Heart left ventricle (tissue), 16 donors: ENCODE measurements around the gene SOWAHC. TPM values are rescaled to one million over a fixed set of nuclear protein-coding genes. Genes with fewer than 3 reads are reported as not detected.

Experiments used
- ATAC-seq, 4 donors: fragments of 200-7000 bp; cut with Tn5 transposase; one replicate each; pipeline ENCODE4 v1.9.1; 2020 to 2022; ENCODE audit warnings: moderate library complexity in 4 of 4, mild to moderate bottlenecking in 3 of 4, moderate number of reproducible peaks in 1 of 4
- DNase-seq, 5 donors: peaks; one replicate each; pipeline ENCODE4 v3.0.0-alpha.2; 2020
- H3K27ac ChIP-seq, 12 donors: fragments of 200-600 bp; sonication (generic) in 4 of 12; one replicate each; pipeline versions ENCODE4 v1.5.0 to v1.8.0; 2016 to 2022; ENCODE audit warnings: mild to moderate bottlenecking in 2 of 12
- H3K27me3 ChIP-seq, 9 donors: fragments of 200-600 bp; sonication (generic) in 2 of 9; one replicate each; pipeline versions ENCODE4 v1.5.1 to v1.8.0; 2016 to 2022; ENCODE audit warnings: mild to moderate bottlenecking in 3 of 9
- H3K36me3 ChIP-seq, 9 donors: fragments of 200-600 bp; sonication (generic) in 2 of 9; one replicate each; pipeline versions ENCODE4 v1.5.0 to v1.8.0; 2018 to 2022; ENCODE audit warnings: mild to moderate bottlenecking in 2 of 9
- H3K4me1 ChIP-seq, 12 donors: fragments of 200-600 bp; sonication (generic) in 4 of 12; one replicate each; pipeline versions ENCODE4 v1.5.0 to v1.8.0; 2016 to 2022; ENCODE audit warnings: mild to moderate bottlenecking in 3 of 12
- H3K4me3 ChIP-seq, 12 donors: fragments of 200-600 bp; sonication (generic) in 4 of 12; one replicate each; pipeline versions ENCODE4 v1.5.0 to v1.8.0; 2017 to 2022; ENCODE audit warnings: mild to moderate bottlenecking in 9 of 12, moderate library complexity in 4 of 12
- H3K9me3 ChIP-seq, 12 donors: fragments of 200-600 bp; sonication (generic) in 4 of 12; one replicate each; pipeline versions ENCODE4 v1.5.0 to v1.8.0; 2016 to 2022; ENCODE audit warnings: mild to moderate bottlenecking in 1 of 12
- POLR2A ChIP-seq, 2 donors: fragments of 450-650 bp; IDR thresholded peaks; one replicate each; pipeline ENCODE4 v1.6.1; 2017; ENCODE audit warnings: antibody characterized with exemption in 2 of 2, mild to moderate bottlenecking in 2 of 2, moderate library complexity in 2 of 2
- WGBS, 4 donors: extraction: QIAGEN DNeasy Blood & Tissue Kit in 2 of 4; methylation state at CpG; one replicate each; pipeline versions ENCODE4 v1.1.5 to v1.1.7; 2013 to 2018; 5-methylcytosine and 5-hydroxymethylcytosine counted together
- intact Hi-C, 10 donors: fragments of 100-400 bp; cut with DNase I; formaldehyde crosslinking; loops; one replicate each; pipeline versions ENCODE4 v1.11.1 to v1.14.2; 2022
- polyA plus RNA-seq, 2 donors: library from polyadenylated mRNA; stranded (reverse); fragments of 200-250 nt; gene quantifications; one replicate each; pipeline ENCODE4 v1.2.3, GENCODE V29; 2013
- total RNA-seq, 9 donors: library from RNA; depleted of rRNA in 2 of 9; stranded (reverse); fragments of >200 nt in 2 of 9; fragmentation: NEBNext Ultra II Directional in 3 of 9; extraction: Animal tissue kit (Norgen Biotek cat#: 25700) in 3 of 9; gene quantifications; one replicate each; pipeline versions ENCODE4 v1.1.0 to v1.2.4, GENCODE V29; 2016 to 2023
- TF ChIP-seq, protein P1 (sequence below), 12 donors: fragments of 200-600 bp; sonication (generic) in 4 of 12; IDR thresholded peaks; one replicate each; pipeline versions ENCODE4 v1.5.0 to v1.8.0; 2018 to 2022; ENCODE audit warnings: antibody characterized with exemption in 12 of 12, mild to moderate bottlenecking in 5 of 12
- donor health status: ischemic (EF 13 %, LVEDD 7.1; RV severe dilation, severe dysfunction).
- donor health status: healthy with polysubstance abuse.
- donor health status: DM: no; HTN: yes; CAD: no.
- donor health status: DM: no; HTN: no; CAD: no.
- donor health status: ischemic (EF 25% LVEDD 6.9; RV normal size, moderate dysfunction).
- donor health status: ischemic (EF 25% LVEDD 5.7; RV mildly dilated, moderate dysfunction).
- donor health status: healthy.
- donor health status: DM: yes; HTN: yes; CAD: no.
- donor health status: ischemic (EF 35%, LVEDD 5.7; RV mildly dilated, moderate dysfunction).
- donor health status: nonischemic (EF 11% LVEDD 7.7; RV severe dilation, severe dysfunction).
- donor health status: DM: yes; HTN: yes; CAD: no.
- donor health status: PGD.
- donor health status: ischemic (EF 29% LVEDD 5.4; RV normal size, mild dysfunction).
- donor health status: nonischemic (EF 23%, LVEDD 6.1; RV moderate dilation, normal function).

SOWAHC gene
- total and polyA plus RNA-seq, 11 donors: 0.91 to 4.2 (median 1.8) TPM

DNA sequence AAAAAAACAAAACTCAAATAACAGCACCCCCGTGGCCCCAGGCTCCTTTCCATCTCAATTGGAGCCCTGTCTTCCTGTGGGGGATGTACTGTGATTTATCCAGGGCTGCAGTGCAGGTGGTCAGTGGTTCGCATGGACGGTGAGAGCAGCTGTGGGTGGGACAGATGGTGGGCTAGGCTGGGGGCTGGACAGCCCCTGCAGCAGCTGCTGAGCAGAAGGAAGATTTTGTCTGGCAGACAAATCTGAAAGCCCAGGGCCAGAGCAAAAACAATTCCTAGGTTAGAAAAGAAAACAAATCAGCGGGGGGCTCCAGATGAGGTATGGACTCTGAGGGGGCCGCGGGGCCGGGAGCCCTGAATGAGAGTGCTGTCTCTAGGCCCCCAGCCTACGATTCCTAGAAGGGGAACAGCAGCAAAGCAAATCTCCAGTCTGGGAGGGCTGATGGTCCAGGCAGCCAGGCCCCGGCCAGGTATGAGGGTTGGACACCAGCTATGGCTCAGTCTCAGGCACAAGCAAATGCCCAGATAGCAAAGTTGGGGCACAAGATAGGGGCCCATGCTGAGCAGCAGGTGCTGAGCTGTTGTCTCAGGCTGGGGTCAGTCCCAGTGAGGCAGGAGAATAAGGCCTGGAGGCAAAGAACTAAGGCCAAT lies 45.4 kb downstream of the SOWAHC start:
- ATAC-seq (no peak), DNase-seq (no peak)
- H3K9me3 ChIP-seq: no peaks in the 10 kb centered on the region
- 75 to 85% (median 83%) methylated on average over 9 of the region's 9 CpGs for WGBS, 4 donors
- no peak overlapping the region for H3K27ac ChIP-seq
- intact Hi-C loops: loop anchor here in 2 of 10 donors (5.0 to 10.0 kb wide), 2 partner anchors 37 to 45 kb away; partner anchors contain the start of genes SEPTIN10 (in 1 of the 2) and SOWAHC (in 1 of the 2)
- H3K4me1 ChIP-seq: peaks cover 0 to 12% (median 7%) of the 10 kb centered on the region in 12 donors
- H3K4me3 ChIP-seq: no peak overlapping the region
- H3K36me3 ChIP-seq: no peaks in the 10 kb centered on the region
- TF ChIP-seq, protein P1, sequence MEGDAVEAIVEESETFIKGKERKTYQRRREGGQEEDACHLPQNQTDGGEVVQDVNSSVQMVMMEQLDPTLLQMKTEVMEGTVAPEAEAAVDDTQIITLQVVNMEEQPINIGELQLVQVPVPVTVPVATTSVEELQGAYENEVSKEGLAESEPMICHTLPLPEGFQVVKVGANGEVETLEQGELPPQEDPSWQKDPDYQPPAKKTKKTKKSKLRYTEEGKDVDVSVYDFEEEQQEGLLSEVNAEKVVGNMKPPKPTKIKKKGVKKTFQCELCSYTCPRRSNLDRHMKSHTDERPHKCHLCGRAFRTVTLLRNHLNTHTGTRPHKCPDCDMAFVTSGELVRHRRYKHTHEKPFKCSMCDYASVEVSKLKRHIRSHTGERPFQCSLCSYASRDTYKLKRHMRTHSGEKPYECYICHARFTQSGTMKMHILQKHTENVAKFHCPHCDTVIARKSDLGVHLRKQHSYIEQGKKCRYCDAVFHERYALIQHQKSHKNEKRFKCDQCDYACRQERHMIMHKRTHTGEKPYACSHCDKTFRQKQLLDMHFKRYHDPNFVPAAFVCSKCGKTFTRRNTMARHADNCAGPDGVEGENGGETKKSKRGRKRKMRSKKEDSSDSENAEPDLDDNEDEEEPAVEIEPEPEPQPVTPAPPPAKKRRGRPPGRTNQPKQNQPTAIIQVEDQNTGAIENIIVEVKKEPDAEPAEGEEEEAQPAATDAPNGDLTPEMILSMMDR (IDR thresholded peaks at IDR 0.05): no peak
- no peak for TF ChIP-seq POLR2A (IDR thresholded peaks at IDR 0.05)
- no peaks in the 10 kb centered on the region for H3K27me3 ChIP-seq

DNA sequence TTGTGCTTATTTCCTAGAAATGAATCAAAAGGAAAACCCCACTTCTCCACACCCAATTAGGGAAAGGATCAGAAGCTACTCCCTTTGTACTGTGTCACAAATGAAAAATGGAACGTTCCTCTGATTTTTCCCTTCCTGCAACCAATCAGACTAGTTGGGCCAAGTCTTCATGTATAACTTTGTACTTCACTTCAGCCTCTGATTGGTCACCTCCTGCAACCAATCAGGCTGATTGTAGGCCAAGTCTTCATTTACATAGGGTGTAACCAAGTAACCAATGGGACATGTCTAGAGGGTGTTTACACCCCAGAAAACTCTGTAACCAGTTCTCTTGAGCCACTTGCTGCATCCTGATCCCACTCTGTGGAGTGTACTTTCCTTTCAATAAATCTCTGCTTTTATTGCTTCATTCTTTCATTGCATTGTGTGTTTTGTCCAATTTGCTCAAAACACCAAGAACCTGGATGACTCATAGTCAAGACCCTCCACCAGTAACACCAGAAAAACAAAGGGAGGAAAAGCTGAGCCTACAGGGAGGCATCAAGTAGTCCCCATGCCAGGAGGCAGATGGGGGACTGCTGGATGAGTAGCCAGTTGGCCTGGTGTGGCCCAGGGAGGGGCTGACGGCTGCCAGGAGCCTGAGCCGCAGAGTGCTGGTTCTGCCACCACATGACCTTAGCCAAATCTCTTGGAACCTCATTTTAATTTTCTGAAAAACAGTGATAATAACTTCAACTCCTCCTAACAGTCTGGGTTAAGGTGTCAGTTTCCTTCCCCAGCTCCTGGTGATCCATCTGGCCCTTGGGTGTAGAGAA lies 46.1 kb downstream of the SOWAHC start:
- WGBS, 4 donors: 85 to 94% (median 89%) methylated on average over 3 of the region's 3 CpGs
- no peak for TF ChIP-seq POLR2A (IDR thresholded peaks at IDR 0.05)
- TF ChIP-seq, protein P1 (IDR thresholded peaks at IDR 0.05): no peak
- Histone ChIP-seq H3K27ac (no peak overlapping the region), H3K27me3 (no peaks in the 10 kb centered on the region), H3K4me1 (peaks cover 0 to 12% (median 7%) of the 10 kb centered on the region in 12 donors), H3K4me3 (no peak overlapping the region), H3K9me3 (no peaks in the 10 kb centered on the region), H3K36me3 (no peaks in the 10 kb centered on the region)
- DNase-seq: no peak
- no peak for ATAC-seq
- intact Hi-C loops: loop anchor here in 2 of 10 donors (5.0 to 10.0 kb wide), 2 partner anchors 38 to 45 kb away; partner anchors contain the start of genes SEPTIN10 (in 1 of the 2) and SOWAHC (in 1 of the 2)

DNA sequence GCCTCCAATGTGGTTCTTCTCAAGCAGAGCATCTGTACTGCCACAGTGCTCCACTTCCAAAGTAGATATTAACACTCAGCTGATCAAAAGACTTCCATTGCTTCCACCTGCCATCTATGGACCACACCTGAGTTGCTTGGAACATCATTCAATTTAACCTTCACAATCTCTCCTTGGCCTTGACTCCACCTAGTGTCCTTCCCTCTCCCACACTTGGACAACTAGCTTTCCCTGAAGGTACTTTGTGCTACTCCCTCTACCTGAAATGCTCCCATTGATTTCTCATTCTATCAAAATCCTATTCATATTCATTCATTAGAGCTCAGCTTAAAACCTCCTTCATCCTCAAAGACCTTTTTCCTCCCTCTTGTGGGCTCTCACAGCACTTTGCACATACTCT lies 48.7 kb downstream of the SOWAHC start:
- ATAC-seq (no peak), DNase-seq (no peak)
- Histone ChIP-seq H3K9me3 (no peaks in the 10 kb centered on the region), H3K36me3 (no peaks in the 10 kb centered on the region), H3K4me3 (no peak overlapping the region), H3K27me3 (no peaks in the 10 kb centered on the region), H3K4me1 (peaks cover 0 to 12% (median 7%) of the 10 kb centered on the region in 12 donors), H3K27ac (no peak overlapping the region)
- TF ChIP-seq, protein P1 (IDR thresholded peaks at IDR 0.05): peak in 1 of 12 donors; percentile 3
- no peak for TF ChIP-seq POLR2A (IDR thresholded peaks at IDR 0.05)
- intact Hi-C loops: loop anchor here in 2 of 10 donors (5.0 to 10.0 kb wide), 2 partner anchors 41 to 48 kb away; partner anchors contain the start of genes SEPTIN10 (in 1 of the 2) and SOWAHC (in 1 of the 2)

DNA sequence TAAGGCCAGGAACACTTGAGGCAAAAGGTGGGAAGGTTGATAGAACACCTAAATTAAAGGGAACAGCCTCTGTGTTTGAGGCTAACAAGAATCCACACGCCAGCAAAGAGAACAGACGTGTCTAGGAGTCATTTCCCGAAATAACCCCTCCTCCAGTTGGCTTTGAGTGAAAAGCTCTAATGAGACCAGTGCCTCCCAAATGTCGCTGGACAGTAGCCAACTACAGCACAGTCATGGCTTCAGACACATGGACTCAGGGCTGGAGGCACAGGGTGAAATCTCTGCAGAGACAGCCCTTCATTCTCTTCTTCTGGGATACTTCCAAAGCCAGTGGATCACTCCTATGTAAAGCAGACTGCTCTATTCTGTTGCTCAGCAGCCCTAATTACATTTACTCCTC lies 49.6 kb downstream of the SOWAHC start:
- Histone ChIP-seq H3K4me3 (no peak overlapping the region), H3K9me3 (no peaks in the 10 kb centered on the region), H3K27ac (peak overlapping the region in 1 of 12 donors; percentile 8), H3K27me3 (no peaks in the 10 kb centered on the region), H3K36me3 (no peaks in the 10 kb centered on the region), H3K4me1 (peaks cover 0 to 12% (median 7%) of the 10 kb centered on the region in 12 donors)
- WGBS, 4 donors: 0 to 10% (median 8%) methylated on average over 4 of the region's 4 CpGs
- peak in 4 of 5 donors; percentile 64 to 89 (median 76) for DNase-seq
- TF ChIP-seq POLR2A (IDR thresholded peaks at IDR 0.05): no peak
- TF ChIP-seq, protein P1 (IDR thresholded peaks at IDR 0.05): no peak
- peak; percentile 57 to 97 (median 89) for ATAC-seq
- intact Hi-C loops: loop anchor here in 2 of 10 donors (5.0 to 10.0 kb wide), 2 partner anchors 41 to 49 kb away; partner anchors contain the start of genes SEPTIN10 (in 1 of the 2) and SOWAHC (in 1 of the 2)
